HG03432 (cell line): ENCODE data around the gene ATP11A.
A peak's percentile ranks its signal among the peaks of the same experiment; 100 is the strongest.

ENCODE experiments used
- ATAC-seq: cut with Tn5 transposase; IDR thresholded peaks from one replicate; pipeline ENCODE4 v1.9.1; 2021; ENCODE audit warnings: mild to moderate bottlenecking, moderate library complexity; ENCODE audit not compliant: unreplicated experiment

ATP11A gene

DNA sequence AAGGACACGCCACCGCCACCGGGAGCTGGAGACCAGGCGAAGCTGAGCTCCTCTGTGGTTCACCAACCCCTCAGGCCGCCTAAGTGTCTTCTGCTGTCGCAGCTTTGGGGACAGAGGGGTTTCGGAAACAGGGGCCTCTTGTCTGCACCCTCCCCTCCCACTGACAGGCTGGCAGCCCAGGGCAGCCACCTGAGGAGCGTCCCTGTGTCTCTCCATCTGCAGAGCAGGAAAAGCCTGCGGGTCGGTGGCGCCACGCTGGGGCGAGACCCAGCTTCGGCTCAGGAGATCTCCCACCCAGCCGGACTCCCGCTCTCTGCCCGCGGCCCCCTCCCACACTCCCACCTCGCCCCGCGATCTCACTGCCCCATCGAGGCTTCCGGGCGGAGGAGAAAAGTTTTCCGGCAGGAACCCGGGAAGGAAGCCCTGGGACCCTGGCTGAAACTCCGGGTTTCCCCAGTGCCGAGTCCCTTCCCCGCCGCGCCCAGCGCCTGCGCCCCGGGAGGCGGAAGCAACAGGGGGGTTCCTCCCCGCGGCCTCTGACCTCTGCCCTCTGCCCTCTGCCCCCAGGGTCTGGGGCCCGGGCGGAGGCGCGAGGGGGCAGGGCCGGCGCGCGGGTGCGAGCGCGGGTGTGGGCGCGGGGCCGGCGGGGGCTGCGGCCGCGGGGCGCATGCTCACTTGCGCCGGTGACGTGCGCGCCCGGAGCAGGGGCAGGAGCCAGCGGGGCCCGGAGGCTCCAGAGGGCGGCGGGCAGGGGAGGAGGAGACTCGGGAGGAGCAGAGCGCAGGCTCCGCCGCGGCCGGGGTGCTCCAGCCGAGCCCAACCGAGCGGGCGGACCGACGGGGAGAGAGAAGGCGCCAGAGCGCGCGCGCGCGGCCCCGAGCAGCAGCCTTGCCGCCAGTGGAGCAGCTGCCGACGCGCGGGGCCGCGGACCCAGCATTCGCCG lies at the start of gene ATP11A:
Gene ATP11A, plus strand, starts transcription at position 736 of the 943 bp plus-strand sequence. CDS start 379 bp downstream, outside the sequence.
- ATAC-seq: peak; percentile 80

DNA sequence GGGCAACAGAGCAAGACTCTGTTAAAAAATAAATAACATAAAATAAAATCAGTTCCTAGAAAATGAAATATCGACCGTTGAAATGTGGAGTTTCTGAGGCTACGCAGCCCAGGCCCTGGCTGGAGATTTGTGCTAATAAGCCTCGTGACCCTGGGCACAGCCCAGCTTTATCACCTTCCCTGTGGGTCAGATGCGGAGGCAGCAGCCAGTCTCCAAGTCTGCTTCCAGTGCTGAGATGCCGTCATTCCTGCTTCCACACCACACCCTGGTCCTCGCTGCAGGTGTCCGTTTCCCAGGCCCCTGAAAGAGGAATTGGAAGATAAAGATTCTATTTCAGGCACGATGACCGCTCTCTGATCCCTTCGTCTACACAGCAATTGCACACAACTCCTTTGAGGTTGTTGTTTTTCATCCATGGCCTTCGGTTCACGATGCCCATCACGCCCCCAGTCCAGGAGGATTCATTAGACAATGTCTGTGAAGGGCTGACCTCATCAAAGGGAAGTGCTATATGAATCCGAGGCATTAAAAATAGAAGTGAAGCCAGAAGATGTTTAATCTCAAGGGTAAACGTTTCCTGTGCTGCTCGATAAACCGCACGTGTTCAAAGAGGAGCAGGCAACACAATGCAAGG lies 48.3 kb upstream of the ATP11A start:
- no peak for ATAC-seq

DNA sequence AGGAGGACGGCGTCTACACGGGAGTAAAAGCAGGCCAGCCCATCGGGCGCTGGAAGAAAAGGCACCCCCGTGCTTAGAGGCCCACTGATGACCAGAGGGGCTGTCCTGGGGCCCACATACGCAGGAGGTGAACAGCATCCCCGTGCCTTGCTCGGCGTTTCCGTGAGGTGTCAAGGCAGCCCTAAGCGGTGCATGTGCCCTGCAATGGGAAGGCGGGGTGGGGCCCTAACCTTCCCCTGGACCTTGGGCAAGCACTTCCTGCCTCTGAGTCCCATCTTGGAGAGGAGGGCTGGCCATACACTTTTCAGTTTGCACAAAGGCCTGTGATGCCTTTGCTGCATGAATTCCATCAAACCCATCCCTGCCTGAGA lies 47.8 kb upstream of the ATP11A start:
- ATAC-seq: no peak

DNA sequence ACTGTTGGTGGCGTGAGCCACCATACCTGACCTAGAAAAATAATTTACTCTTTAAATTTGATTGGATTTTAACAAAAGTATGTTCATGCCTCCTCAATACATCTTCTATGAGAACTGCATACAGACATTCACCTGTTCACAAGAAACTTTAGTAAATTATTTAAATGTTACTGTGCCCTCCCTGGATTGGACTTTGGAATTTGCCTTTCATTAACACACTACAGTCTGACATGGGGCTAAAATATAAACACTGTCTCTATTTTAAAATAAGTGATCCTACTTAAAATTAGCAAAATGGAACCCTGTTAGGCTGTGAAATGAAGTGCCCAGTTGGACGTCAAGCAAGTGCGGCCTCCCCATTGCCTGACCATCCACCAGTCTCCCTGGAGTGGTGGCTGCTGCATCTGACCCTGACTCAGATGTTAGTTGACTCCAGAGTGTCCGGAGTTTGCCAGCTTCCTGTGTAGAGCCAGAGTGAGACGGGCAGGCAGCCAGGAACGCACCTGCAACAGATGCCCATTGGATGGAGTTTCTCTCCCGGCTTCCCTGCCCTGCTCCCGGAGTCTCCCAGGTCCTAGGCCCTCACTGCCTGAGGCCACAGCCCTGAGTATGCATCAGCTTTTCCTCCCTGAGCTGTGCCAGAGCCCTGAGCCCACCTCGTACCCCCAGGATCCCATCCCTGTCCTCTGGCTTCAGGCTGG lies 45.9 kb upstream of the ATP11A start:
- ATAC-seq: no peak

DNA sequence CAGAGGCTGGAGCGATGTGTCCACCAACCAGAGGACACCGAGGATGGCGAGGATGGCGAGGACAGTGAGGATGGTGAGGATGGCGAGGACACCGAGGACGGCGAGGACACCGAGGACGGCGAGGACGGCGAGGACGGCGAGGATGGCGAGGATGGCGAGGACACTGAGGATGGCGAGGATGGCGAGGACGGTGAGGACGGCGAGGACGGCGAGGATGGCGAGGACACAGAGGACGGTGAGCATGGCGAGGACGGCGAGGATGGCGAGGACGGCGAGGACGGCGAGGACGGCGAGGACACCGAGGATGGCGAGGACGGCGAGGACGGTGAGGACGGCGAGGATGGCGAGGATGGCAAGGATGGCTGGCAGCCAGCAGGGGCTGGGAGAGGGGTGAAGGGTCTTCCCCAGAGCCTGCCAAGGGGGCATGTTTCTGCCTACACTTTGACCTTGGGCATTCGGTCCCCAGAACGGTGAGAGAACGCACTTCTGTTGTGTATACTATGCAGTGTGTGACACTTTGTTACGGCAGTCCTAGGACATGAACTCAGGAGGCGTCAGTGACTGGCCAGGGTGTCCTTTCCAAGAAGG lies 44.4 kb upstream of the ATP11A start:
- ATAC-seq: no peak

DNA sequence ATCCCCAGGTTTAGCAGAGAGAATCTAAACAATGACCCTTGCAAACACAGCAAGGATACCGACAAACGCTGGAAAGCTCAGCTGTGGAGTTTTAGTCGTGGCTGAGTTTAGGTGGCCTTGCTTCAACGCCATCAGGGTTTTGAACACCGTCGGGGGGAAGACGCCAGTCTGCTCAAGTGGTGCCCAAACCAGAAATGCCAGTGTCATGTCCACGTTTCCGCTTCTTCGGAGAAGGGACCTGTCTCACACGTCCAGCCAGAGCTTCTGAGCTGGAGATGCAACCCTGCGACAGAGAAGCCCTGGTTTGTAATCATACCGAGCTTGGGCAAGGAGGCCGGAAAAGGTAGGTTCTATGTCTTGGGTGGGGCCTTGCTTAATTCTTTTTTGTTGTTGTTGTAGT lies 42.6 kb upstream of the ATP11A start:
- no peak for ATAC-seq

DNA sequence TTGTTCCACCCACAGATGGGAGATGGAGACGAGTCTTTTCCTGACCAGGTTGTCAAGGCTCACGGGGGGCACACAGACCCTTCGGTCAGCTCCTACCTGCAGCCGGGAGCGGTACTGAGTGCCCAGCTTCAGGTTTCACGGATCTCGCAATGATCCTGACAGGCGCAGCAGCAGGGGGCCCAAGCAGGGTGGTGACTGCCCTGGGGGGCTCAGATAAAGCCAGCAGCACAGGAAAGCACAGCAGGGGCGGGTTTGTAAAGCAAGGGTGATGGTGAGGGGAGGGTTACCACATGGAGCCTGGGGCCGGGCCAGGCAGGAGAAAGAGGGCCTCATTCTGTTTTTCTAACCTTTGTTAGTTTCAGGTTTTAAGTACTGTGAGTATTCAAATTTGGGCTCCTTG lies 41.7 kb upstream of the ATP11A start:
- no peak for ATAC-seq

DNA sequence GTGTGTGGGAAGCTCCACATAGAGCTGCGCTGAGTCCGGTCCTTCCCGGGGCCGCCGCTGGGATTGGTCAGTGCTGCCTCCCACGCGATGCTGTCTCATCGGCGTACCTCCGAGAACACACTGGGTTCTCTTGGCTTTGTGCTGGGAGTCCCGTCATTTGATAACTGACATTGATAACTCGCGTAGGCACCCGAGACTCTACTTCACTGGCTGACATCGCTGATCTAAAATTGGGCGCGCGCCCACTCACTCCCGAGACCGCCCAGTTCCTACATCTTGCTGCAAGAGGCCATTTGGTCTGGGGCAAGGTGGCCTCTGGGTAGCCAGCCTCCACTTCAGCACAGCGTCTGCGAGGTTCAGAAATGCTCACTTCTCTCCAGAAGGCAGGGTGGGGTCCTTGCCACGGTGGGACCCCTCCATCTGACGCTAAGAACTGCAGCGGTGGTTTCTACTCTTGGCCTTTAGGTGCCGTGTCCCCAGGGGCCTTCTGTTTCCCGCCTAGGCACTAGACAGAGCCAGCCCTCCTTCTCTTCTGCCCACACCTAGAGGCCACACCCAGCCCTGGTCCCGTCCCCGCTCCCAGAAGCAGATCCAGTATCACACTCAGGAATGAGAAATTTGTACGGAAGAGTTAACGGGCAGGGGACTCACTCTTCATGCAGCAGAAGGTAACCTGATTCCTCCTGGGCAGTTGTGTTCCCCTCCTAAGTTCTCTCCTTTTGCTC lies 40.7 kb upstream of the ATP11A start:
- no peak for ATAC-seq

DNA sequence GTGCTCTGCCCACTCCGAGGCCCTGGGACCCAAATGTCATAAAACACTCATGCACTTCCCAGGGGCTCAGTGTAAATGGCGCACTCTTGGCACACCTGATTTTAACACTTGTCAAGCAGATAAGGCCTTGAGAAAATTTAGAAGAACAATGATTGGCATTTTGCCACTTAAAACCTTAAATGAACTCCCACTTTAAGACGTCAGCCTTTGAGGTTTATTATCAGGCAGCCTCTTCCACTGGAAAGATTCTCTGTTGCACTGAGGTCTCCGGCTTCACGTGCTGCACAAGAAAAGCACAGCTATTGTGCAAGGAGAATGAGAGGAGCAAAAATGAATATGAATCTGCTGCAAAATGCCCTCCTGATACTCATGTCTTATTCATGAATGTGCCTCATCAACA lies 38.5 kb upstream of the ATP11A start:
- ATAC-seq: no peak

DNA sequence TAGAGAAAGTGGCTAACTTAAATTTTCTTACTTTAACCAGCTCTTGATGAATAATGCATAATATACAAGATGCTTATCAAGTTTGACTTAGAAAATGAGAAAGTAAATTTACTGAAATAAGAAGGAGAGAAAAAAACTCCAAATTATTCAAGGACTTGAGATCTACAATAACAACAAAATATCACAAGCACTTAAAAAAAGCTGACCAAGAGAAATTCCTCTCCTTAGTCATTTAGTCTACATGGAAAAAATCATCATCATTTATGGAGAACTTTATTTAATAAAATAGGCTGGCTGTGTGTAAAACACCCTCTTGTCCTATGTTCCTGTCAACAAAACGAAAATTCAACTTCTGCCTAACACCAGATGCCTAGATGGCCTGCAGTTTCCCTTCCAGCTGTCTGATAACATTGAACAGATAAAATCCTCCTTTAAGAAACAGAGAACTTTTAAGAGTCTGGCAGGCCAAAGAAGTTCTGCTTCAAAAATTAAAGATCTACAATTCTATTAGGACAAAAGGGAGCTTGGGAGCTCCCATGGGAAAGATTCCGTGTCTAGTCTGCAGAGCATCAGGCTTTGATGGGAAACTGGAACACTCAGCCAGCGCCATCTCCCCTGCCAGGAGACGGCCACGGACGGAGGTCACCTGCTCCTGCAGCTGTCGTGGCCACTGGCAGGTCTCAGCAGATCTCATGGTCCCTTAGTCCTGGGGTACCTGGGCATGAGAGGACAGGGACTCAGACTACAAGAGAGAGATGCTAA lies 37.9 kb upstream of the ATP11A start:
- ATAC-seq: no peak

DNA sequence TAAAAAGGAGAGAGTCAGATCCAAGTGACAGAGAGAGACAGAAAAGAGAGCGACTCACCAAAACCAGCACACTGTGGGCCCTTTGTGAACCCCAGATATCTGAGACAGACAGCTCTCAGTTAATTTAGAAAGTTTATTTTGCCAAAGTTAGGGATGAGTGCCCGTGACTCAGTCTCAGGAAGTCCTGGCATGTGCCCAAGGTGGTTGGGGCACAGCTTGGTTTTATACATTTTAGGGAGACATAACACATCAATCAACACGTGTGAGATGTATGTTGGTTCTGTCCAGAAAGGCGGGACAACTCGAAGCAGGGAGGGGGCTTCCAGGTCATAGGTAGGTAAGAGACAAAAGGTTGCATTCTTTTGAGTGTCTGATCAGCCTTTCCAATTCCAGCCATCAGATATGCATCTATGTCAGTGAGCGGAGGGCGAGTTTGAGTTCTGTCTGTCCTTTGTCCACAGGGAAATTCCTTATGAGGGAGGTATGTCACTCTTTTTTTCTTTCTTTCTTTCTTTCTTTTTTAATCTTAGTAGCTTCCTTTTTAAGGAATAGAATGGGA lies 37.2 kb upstream of the ATP11A start:
- ATAC-seq: no peak

DNA sequence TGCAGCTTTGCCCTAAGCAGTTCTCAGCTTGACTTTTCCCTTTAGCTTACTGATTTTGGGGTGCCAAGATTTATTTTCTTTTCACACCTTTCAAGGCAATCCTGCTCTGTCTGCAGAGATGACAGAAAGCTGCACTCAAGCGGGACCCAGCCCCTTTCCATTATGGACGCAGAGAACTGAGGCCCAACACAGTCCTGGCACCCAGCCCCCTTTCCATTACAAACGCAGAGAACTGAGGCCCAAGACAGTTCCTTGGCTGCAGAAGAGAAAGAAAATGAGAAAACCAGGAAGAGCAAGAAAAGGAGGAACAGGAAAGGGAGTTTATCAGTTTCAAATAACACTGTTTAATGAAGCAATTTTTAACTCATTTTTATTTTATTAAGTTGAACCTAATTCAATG lies 36.8 kb upstream of the ATP11A start:
- ATAC-seq: no peak

DNA sequence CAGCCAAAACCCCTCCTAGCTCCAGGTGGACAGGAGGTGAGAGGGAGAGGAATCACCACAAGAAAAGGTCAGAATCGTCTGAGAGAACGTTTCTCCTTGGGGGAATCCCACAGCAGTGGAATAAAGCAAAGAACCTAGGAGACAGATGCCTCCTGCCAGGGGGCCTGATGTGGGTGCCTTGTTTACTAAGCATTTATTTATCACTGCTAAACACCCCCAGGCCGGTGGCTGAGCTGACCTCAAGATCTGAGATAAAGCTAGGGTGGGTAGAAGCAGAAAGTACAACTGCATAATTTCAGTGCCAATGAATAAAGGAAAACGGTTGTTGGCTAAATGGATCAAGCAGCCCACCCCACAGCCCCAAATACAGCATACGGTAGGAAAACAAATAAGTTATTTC lies 33.9 kb upstream of the ATP11A start:
- no peak for ATAC-seq

DNA sequence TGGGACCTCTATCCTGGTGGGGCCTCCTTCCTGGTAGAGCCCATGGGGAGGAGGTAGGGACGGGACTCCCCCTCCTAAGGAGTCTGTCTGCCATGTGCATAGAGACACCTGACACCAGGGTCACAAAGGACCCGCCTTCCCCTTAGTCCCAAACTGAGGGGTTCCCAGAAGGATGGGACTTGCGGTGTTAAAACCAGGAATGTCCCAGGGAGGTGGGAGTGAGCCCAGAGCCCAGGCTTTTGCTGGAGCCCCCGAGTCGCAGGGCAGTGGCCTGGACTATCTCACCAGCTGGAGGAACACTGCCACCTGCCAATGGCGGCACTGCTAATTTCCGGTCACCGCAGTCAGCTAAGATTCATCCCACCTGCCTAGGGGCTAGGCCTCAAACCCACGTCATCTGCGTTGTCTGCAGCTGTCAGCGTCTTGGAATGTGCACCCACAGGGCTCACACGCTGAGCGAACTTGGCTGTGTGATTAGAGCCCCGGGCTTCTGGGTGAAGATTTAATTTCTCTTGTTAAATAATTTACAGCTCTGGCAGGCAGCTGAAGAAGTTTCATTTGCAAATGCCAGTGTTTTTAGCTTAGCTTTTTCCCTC lies 31.9 kb upstream of the ATP11A start:
- no peak for ATAC-seq

DNA sequence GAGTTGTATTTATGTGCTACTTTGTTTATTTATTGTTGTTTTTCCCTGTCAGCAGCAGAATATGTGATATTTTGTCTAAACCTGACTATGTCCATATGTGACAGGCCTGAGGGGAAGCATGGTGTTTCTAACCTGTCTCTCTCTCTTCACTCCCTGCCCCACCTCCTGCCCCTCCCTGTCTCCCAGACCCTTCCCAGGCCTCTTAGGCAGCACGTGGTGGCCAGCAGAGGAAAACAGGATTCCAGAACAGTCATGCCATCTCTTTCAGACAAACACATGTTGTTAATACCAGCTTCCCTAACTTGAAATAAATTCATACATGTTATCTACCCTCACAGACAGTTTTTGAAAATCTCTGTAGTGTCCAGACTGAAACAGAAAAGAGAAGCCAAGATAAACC lies 31.0 kb upstream of the ATP11A start:
- no peak for ATAC-seq

DNA sequence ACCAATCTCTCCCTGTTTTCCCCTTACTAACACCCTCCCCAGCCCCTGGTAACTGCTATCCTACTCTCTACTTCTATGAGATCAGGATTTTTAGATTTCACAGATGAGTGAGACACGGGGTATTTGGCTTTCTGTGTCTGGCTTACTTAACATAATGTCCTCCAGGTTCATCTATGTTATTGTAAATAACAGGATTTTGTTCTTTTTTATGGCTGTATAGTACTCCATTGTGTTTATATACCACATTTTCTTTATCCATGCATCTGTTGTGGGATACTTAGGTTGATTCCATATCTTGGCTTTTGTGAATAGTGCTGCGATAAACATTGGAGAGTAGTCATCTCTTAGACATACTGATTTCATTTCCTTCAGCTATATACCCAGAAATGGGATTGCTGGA lies 28.5 kb upstream of the ATP11A start:
- no peak for ATAC-seq

DNA sequence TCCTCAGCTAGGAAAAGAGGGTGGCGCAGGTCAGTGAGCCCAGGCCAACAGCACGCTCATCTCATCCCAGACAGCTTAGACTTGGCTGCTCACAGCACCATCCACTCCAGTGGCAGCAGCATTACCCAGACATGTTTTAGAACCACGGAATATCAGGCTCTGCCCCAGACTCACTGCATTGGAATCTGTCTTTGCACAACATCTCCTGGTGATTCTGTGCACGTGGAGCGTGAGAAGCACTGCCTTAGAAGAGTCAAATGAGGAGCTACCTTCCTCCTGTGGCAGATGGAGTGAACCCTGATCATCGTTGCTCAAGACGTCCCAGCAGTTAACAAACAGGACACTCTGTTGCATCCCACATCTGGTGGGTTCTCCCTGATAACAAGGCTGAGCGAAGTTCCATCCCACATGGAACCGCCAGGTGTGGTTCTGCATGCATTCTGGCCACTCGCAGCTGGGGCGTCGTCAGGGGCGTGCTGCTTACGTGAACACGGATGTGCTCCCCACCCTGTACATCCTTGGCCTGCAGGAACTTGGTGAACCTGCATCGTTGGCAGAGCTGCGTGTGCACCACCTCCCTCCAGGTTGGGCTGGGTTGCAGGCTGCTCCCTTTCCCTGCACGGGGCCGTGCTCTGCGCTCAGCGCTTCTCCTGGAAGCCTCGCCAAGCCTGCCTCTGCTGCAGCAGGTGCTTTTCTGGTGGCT lies 25.2 kb upstream of the ATP11A start:
- no peak for ATAC-seq

DNA sequence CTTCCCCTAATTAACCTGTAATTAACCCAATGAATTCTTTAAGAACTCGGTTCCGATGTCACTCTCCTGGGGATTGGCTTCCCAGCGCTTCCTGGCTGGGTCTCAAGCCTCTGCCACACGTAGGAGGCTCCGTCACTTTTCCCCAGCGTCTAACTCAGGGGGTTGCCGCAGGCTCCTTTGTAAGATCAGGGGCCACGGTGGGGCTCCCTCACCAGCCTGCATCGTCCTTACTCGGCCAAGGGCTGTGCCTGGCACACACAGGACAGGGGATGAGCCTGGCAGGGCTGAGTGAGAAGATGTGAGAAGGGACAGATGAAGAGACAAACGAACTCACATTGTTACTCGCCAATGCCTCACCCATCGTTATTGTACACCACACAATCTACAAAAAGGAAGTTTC lies 20.9 kb upstream of the ATP11A start:
- ATAC-seq: no peak
